ENCODE measurements around the gene MATN3.

The MATN3 gene

GRCh38 chr2:20042531-20042930 lies 30.1 kb upstream of the MATN3 start:
- no peak overlapping the region for H3K4me3 ChIP-seq (ENCODE audit: low read length)
- no peak for DNase-seq (ENCODE audit: low read depth, low spot score)

- no peak for DNase-seq (ENCODE audit: low read depth, low spot score)
- H3K4me3 ChIP-seq (ENCODE audit: low read length): no peak overlapping the region
These were observed 28.2 kb upstream of the MATN3 start for GRCh38 chr2:20040489-20041172.

- H3K4me3 ChIP-seq (ENCODE audit: low read length): no peak overlapping the region
- DNase-seq (ENCODE audit: low read depth, low spot score): no peak
These were observed 25.2 kb upstream of the MATN3 start for GRCh38 chr2:20037660-20038059.

GRCh38 chr2:20035955-20036666 lies 23.6 kb upstream of the MATN3 start:
- no peak overlapping the region for H3K4me3 ChIP-seq (ENCODE audit: low read length)
- DNase-seq (ENCODE audit: low read depth, low spot score): peak; percentile 29

- no peak for DNase-seq (ENCODE audit: low read depth, low spot score)
- H3K4me3 ChIP-seq (ENCODE audit: low read length): no peak overlapping the region
These were observed 22.4 kb upstream of the MATN3 start for GRCh38 chr2:20034821-20035220.

- H3K4me3 ChIP-seq (ENCODE audit: low read length): no peak overlapping the region
- no peak for DNase-seq (ENCODE audit: low read depth, low spot score)
These were observed 21.8 kb upstream of the MATN3 start for GRCh38 chr2:20034218-20034617.

- DNase-seq (ENCODE audit: low read depth, low spot score): no peak
These were observed 20.9 kb upstream of the MATN3 start for GRCh38 chr2:20033322-20033721.

GRCh38 chr2:20030224-20030623 lies 17.8 kb upstream of the MATN3 start:
- DNase-seq (ENCODE audit: low read depth, low spot score): no peak
- H3K4me3 ChIP-seq (ENCODE audit: low read length): no peak overlapping the region

More at GRCh38 chr2:20033322-20033721, 20.9 kb upstream of the MATN3 start:
- no peak overlapping the region for H3K4me3 ChIP-seq (ENCODE audit: low read length)

- DNase-seq (ENCODE audit: low read depth, low spot score): no peak
- H3K4me3 ChIP-seq (ENCODE audit: low read length): no peak overlapping the region
These were observed 15.4 kb upstream of the MATN3 start for GRCh38 chr2:20027705-20028434.

GRCh38 chr2:20027260-20027677 lies 14.8 kb upstream of the MATN3 start:
- no peak overlapping the region for H3K4me3 ChIP-seq (ENCODE audit: low read length)
- DNase-seq (ENCODE audit: low read depth, low spot score): no peak

- H3K4me3 ChIP-seq (ENCODE audit: low read length): no peak overlapping the region
- DNase-seq (ENCODE audit: low read depth, low spot score): no peak
These were observed 12.8 kb upstream of the MATN3 start for GRCh38 chr2:20025065-20025786.

GRCh38 chr2:20023688-20024087 lies 11.2 kb upstream of the MATN3 start:
- no peak overlapping the region for H3K4me3 ChIP-seq (ENCODE audit: low read length)
- no peak for DNase-seq (ENCODE audit: low read depth, low spot score)

GRCh38 chr2:20021405-20022009 lies 9.0 kb upstream of the MATN3 start:
- no peak overlapping the region for H3K4me3 ChIP-seq (ENCODE audit: low read length)
- DNase-seq (ENCODE audit: low read depth, low spot score): no peak

GRCh38 chr2:20019747-20020146 lies 7.3 kb upstream of the MATN3 start:
- H3K4me3 ChIP-seq (ENCODE audit: low read length): no peak overlapping the region
- DNase-seq (ENCODE audit: low read depth, low spot score): no peak

- DNase-seq (ENCODE audit: low read depth, low spot score): no peak
- H3K4me3 ChIP-seq (ENCODE audit: low read length): no peak overlapping the region
These were observed 6.2 kb upstream of the MATN3 start for GRCh38 chr2:20018601-20019152.

- no peak for DNase-seq (ENCODE audit: low read depth, low spot score)
- H3K4me3 ChIP-seq (ENCODE audit: low read length): no peak overlapping the region
These were observed 3.9 kb upstream of the MATN3 start for GRCh38 chr2:20016346-20016745.

- no peak overlapping the region for H3K4me3 ChIP-seq (ENCODE audit: low read length)
- peak; percentile 26 for DNase-seq (ENCODE audit: low read depth, low spot score)
These were observed 3.1 kb upstream of the MATN3 start for GRCh38 chr2:20015482-20016083.

- no peak overlapping the region for H3K4me3 ChIP-seq (ENCODE audit: low read length)
- DNase-seq (ENCODE audit: low read depth, low spot score): no peak
These were observed 820 bp upstream of the MATN3 start for GRCh38 chr2:20013126-20013849.
